Fibroblast of pulmonary artery (primary cell): Measurements from ENCODE around the gene ZIC1.

Experiments used
- DNase-seq: peaks from one replicate; pipeline ENCODE4 v3.0.0-alpha.2; 2010; ENCODE audit warnings: low read depth
- H3K4me3 ChIP-seq: replicated peaks from 2 replicates; pipeline ENCODE4 v1.5.1; 2011; ENCODE audit warnings: low read depth, mild to moderate bottlenecking, control low read depth, low read length, moderate library complexity
- CTCF ChIP-seq: IDR thresholded peaks from 2 replicates; pipeline ENCODE4 v1.5.1; 2011; ENCODE audit warnings: mild to moderate bottlenecking, control low read depth, low read length, inconsistent platforms; ENCODE audit errors: missing control alignments

ZIC1 gene

GRCh38 chr3:147365196-147366115, 43.7 kb upstream of the ZIC1 start:
- TF ChIP-seq CTCF = no peak
- no peak for DNase-seq
- H3K4me3 ChIP-seq = no peak overlapping the region

- TF ChIP-seq CTCF = no peak
- DNase-seq = no peak
- no peak overlapping the region for H3K4me3 ChIP-seq
Measured at GRCh38 chr3:147367676-147368075, 41.5 kb upstream of the ZIC1 start.

- no peak for DNase-seq
- TF ChIP-seq CTCF = no peak
- H3K4me3 ChIP-seq = no peak overlapping the region
Measured at GRCh38 chr3:147368151-147368550, 41.0 kb upstream of the ZIC1 start.

GRCh38 chr3:147368561-147369221, 40.5 kb upstream of the ZIC1 start:
- no peak for TF ChIP-seq CTCF
- no peak for DNase-seq
- H3K4me3 ChIP-seq = no peak overlapping the region

- TF ChIP-seq CTCF = no peak
- H3K4me3 ChIP-seq = no peak overlapping the region
- DNase-seq = no peak
Measured at GRCh38 chr3:147369231-147369630, 39.9 kb upstream of the ZIC1 start.

- H3K4me3 ChIP-seq = no peak overlapping the region
- no peak for TF ChIP-seq CTCF
- DNase-seq = no peak
Measured at GRCh38 chr3:147369661-147370123, 39.5 kb upstream of the ZIC1 start.
